RWPE2 (cell line): ENCODE data around the gene LRRC26.

Source experiments
- ATAC-seq: fragments of 200-7000 bp; cut with Tn5 transposase; 3 replicates; pipeline ENCODE4 v1.9.1; 2021; ENCODE audit warnings: low read depth
- DNase-seq: peaks from one replicate; pipeline ENCODE4 v3.0.0-alpha.2; 2020; ENCODE audit warnings: low spot score
- H3K27ac ChIP-seq: fragments of 450-650 bp; 2 replicates; pipeline ENCODE4 v1.5.1; 2017; ENCODE audit warnings: mild to moderate bottlenecking; ENCODE audit not compliant: poor library complexity, severe bottlenecking
- H3K27me3 ChIP-seq: fragments of 250-450 bp; sonication (Bioruptor Pico); 2 replicates; pipeline ENCODE4 v1.5.1; 2021; ENCODE audit warnings: mild to moderate bottlenecking, moderate library complexity; ENCODE audit not compliant: insufficient read depth, poor library complexity, severe bottlenecking
- H3K36me3 ChIP-seq: fragments of 250-450 bp; sonication (Bioruptor Pico); 2 replicates; pipeline ENCODE4 v1.5.1; 2020; ENCODE audit warnings: low read depth, mild to moderate bottlenecking, moderate library complexity
- H3K4me1 ChIP-seq: fragments of 250-450 bp; sonication (Bioruptor Pico); 2 replicates; pipeline ENCODE4 v1.5.1; 2021; ENCODE audit warnings: mild to moderate bottlenecking, moderate library complexity; ENCODE audit not compliant: insufficient read depth, poor library complexity, severe bottlenecking
- H3K4me3 ChIP-seq: fragments of 250-450 bp; sonication (Bioruptor Pico); 2 replicates; pipeline ENCODE4 v1.5.1; 2021; ENCODE audit warnings: mild to moderate bottlenecking, moderate library complexity; ENCODE audit not compliant: severe bottlenecking
- H3K9me3 ChIP-seq: fragments of 250-450 bp; sonication (Bioruptor Pico); 2 replicates; pipeline ENCODE4 v1.5.1; 2021; ENCODE audit warnings: mild to moderate bottlenecking, moderate library complexity; ENCODE audit not compliant: severe bottlenecking
- CTCF ChIP-seq: fragments of 450-650 bp; IDR thresholded peaks from one replicate; pipeline ENCODE4 v1.5.1; 2017; ENCODE audit warnings: mild to moderate bottlenecking, moderate library complexity; ENCODE audit not compliant: poor library complexity, severe bottlenecking

LRRC26 gene

GRCh38 chr9:137198902-137199283 lies 29.0 kb upstream of the LRRC26 start:
- ATAC-seq (no peak), DNase-seq (no peak)
- Histone ChIP-seq H3K9me3 (no peaks in the 10 kb centered on the region), H3K36me3 (peaks cover 1% of the 10 kb centered on the region; the same call in 1 of the 2 replicates), H3K27ac (no peak overlapping the region), H3K4me3 (no peak overlapping the region), H3K4me1 (peaks cover 18% of the 10 kb centered on the region), H3K27me3 (no peaks in the 10 kb centered on the region)
- TF ChIP-seq CTCF, result no peak

GRCh38 chr9:137198051-137198901 lies 28.4 kb upstream of the LRRC26 start:
- peak overlapping the region; percentile 16 for H3K27ac ChIP-seq
- peaks cover 18% of the 10 kb centered on the region for H3K4me1 ChIP-seq
- H3K9me3 ChIP-seq, result no peaks in the 10 kb centered on the region
- peak; percentile 3; the same call in 2 of the 3 replicates for ATAC-seq
- H3K36me3 ChIP-seq, result no peaks in the 10 kb centered on the region
- no peak overlapping the region for H3K4me3 ChIP-seq
- no peaks in the 10 kb centered on the region for H3K27me3 ChIP-seq
- TF ChIP-seq CTCF, result no peak
- no peak for DNase-seq

GRCh38 chr9:137195525-137196220 lies 25.8 kb upstream of the LRRC26 start:
- TF ChIP-seq CTCF, result no peak
- Histone ChIP-seq H3K27ac (peak overlapping the region; percentile 25), H3K4me1 (peaks cover 18% of the 10 kb centered on the region), H3K9me3 (no peaks in the 10 kb centered on the region), H3K4me3 (no peak overlapping the region), H3K36me3 (peaks cover 6% of the 10 kb centered on the region; the same call in 1 of the 2 replicates), H3K27me3 (no peaks in the 10 kb centered on the region)
- ATAC-seq (peak; percentile 10; the same call in 1 of the 3 replicates), DNase-seq (no peak)

DNA sequence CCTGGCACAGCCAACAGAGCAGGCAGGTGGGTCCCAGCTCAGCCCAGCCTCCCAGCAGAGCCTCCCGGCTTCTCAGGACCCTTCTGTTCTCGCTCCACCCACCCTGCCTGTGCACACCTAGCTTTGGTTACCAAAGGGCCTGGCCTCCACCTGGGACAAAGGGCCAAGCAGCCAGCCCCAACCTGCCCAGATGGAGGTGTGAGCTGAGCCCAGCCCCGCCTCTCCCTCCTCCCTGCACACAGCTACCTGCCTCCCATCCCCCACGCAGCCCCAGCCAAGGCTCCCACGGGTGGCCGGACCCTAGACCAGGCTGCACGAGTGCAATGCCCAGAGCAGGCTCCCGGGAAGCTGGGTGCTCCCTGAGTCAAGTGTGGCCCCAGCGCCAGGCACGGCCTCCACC lies 25.1 kb upstream of the LRRC26 start:
- no peak overlapping the region for H3K4me3 ChIP-seq
- no peaks in the 10 kb centered on the region for H3K9me3 ChIP-seq
- ATAC-seq (peak; percentile 49), DNase-seq (no peak)
- no peaks in the 10 kb centered on the region for H3K27me3 ChIP-seq
- no peak for TF ChIP-seq CTCF
- peaks cover 18% of the 10 kb centered on the region for H3K4me1 ChIP-seq
- peaks cover 9% of the 10 kb centered on the region; the same call in 1 of the 2 replicates for H3K36me3 ChIP-seq
- H3K27ac ChIP-seq, result peak overlapping the region; percentile 25
